OCI-LY1 (cell line): ENCODE measurements around the gene EML5.

Experiments
- CTCF ChIP-seq: fragments of 200-600 bp; sonication (generic), shearing (Covaris generic); IDR thresholded peaks from 2 replicates; pipeline ENCODE4 v1.5.1; 2017; ENCODE audit warnings: mild to moderate bottlenecking, antibody characterized with exemption, low read length, moderate library complexity, mixed read lengths
- EZH2 ChIP-seq: fragments of 200-600 bp; sonication (generic), shearing (Covaris generic); IDR thresholded peaks from 2 replicates; pipeline ENCODE4 v1.8.0; 2017; ENCODE audit warnings: borderline replicate concordance, mixed run types, mild to moderate bottlenecking, antibody characterized with exemption, low read length, moderate library complexity, mixed read lengths

- no peak for TF ChIP-seq CTCF
- no peak for TF ChIP-seq EZH2
Measured at GRCh38 chr14:88695870-88696269, 96.9 kb downstream of the EML5 start.
